RWPE2 (cell line): ENCODE measurements around the gene MAP3K5.
"Not testable (repeated sequence)": the region's sequence is repeated elsewhere in the genome, so short reads cannot be mapped to it uniquely, and the experiment has no call there.

Experiments
- ATAC-seq: fragments of 200-7000 bp; cut with Tn5 transposase; 3 replicates; pipeline ENCODE4 v1.9.1; 2021; ENCODE audit warnings: low read depth
- DNase-seq: peaks from one replicate; pipeline ENCODE4 v3.0.0-alpha.2; 2020; ENCODE audit warnings: low spot score
- H3K27ac ChIP-seq: fragments of 450-650 bp; 2 replicates; pipeline ENCODE4 v1.5.1; 2017; ENCODE audit warnings: mild to moderate bottlenecking; ENCODE audit not compliant: poor library complexity, severe bottlenecking
- H3K27me3 ChIP-seq: fragments of 250-450 bp; sonication (Bioruptor Pico); 2 replicates; pipeline ENCODE4 v1.5.1; 2021; ENCODE audit warnings: mild to moderate bottlenecking, moderate library complexity; ENCODE audit not compliant: insufficient read depth, poor library complexity, severe bottlenecking
- H3K36me3 ChIP-seq: fragments of 250-450 bp; sonication (Bioruptor Pico); 2 replicates; pipeline ENCODE4 v1.5.1; 2020; ENCODE audit warnings: low read depth, mild to moderate bottlenecking, moderate library complexity
- H3K4me1 ChIP-seq: fragments of 250-450 bp; sonication (Bioruptor Pico); 2 replicates; pipeline ENCODE4 v1.5.1; 2021; ENCODE audit warnings: mild to moderate bottlenecking, moderate library complexity; ENCODE audit not compliant: insufficient read depth, poor library complexity, severe bottlenecking
- H3K4me3 ChIP-seq: fragments of 250-450 bp; sonication (Bioruptor Pico); 2 replicates; pipeline ENCODE4 v1.5.1; 2021; ENCODE audit warnings: mild to moderate bottlenecking, moderate library complexity; ENCODE audit not compliant: severe bottlenecking
- H3K9me3 ChIP-seq: fragments of 250-450 bp; sonication (Bioruptor Pico); 2 replicates; pipeline ENCODE4 v1.5.1; 2021; ENCODE audit warnings: mild to moderate bottlenecking, moderate library complexity; ENCODE audit not compliant: severe bottlenecking
- CTCF ChIP-seq: fragments of 450-650 bp; IDR thresholded peaks from one replicate; pipeline ENCODE4 v1.5.1; 2017; ENCODE audit warnings: mild to moderate bottlenecking, moderate library complexity; ENCODE audit not compliant: poor library complexity, severe bottlenecking

The MAP3K5 gene

DNA sequence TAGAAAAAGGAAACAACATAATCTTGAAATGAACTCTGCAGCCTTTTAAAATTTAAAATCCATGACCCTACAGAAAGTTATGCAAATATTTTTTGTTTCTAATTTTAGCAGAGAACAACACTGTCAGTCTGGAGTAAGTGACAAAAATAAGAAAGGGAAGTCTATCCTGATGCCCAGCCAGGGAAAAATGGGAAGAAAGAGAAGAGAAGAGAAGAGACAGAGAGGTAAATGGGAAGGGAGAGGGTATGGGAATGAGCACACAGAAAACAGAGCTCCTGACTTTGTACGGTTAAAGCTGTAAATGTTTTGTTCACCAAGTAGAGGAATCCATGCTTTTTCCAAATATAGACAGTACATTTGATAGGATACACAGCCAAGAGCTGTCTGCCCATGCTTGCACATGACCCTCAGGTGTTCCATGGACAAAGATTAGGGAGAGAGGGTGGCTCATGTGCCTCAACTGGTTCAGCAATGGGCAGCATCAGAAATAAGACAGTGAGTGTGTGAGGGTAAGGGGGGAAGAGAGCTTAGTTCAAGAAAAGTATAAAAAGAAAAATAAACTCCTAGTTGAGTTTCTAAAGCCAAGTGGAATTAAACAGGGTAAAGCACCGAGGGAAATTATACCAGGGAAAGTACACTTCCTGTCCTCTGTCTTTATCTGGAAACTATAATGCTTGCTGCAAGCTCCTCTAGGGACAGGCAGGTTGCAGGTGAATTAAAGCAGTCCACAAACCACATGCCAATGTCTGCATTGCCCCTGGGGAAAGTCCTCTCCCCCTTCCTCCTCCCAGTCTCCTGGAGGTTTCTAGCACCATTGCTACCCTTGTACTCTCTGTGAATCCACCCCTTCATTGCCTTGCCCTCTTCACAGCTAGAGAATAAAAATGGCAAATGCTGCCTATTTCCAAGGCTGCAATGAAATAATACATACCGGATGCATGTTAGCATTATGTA lies 30.0 kb downstream of the MAP3K5 start:
- ATAC-seq (no peak), DNase-seq (no peak)
- H3K36me3 ChIP-seq = no peaks in the 10 kb centered on the region
- H3K9me3 ChIP-seq = no peaks in the 10 kb centered on the region
- H3K4me1 ChIP-seq = no peaks in the 10 kb centered on the region
- no peak overlapping the region for H3K27ac ChIP-seq
- no peak for TF ChIP-seq CTCF
- H3K4me3 ChIP-seq = no peak overlapping the region
- H3K27me3 ChIP-seq = no peaks in the 10 kb centered on the region

DNA sequence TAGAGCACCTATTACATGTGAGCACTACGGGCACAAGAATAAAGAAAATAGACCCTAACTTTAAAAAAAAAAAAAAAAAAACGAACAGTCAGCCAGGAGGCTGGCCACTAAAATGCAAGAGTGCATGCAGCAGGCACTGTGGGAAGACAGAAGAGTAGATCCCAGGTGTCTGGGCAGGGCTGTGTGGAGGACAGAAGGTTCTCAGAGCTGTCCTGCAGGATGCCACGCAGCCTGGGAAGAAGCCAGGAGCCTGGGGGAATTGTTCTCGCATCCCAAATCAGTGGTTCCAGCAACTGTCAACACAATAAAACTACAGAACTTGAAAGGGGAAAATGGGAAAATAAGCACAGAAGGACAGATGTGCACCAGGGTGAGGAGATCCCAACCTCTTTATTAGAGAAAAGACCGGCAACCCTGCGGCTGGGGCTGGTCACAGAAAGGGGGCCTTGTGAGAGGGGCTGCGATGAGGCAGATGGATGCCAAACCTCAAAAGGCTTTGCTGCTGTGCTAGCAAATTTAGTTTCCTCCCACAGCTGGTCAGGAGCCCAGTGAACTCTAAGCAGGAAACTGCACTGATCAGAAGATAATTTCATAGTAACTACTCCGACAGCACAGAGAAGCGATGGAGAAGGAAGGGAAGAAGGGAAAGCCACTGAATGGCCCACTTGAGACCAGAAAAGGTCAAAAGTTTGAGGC lies 30.9 kb downstream of the MAP3K5 start:
- Histone ChIP-seq H3K9me3 (no peaks in the 10 kb centered on the region), H3K36me3 (no peaks in the 10 kb centered on the region), H3K27me3 (no peaks in the 10 kb centered on the region), H3K4me3 (no peak overlapping the region), H3K27ac (no peak overlapping the region), H3K4me1 (no peaks in the 10 kb centered on the region)
- DNase-seq (no peak), ATAC-seq (no peak)
- no peak for TF ChIP-seq CTCF

DNA sequence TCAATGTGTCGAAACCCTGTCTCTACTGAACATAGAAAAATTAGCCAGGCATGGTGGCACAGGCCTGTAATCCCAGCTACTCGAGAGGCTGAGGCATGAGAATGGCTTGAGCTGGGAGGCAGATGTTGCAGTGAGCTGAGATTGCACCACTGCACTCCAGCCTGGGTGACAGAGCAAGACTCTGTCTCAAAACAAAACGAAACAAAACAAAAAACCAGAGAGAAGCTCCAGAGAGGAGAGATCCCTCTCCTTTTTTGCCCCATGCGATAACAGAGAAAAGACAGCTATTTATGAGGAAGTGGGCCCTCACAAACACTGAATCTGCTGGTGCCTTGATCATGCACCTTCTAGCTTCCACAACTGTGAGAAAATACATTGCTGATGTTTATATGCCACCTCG lies 31.5 kb downstream of the MAP3K5 start:
- ATAC-seq, H3K27ac ChIP-seq, H3K36me3 ChIP-seq, H3K4me3 ChIP-seq, H3K27me3 ChIP-seq, H3K4me1 ChIP-seq, DNase-seq, H3K9me3 ChIP-seq: not testable (repeated sequence)

GRCh38 chr6:136757150-136757549 lies 35.1 kb downstream of the MAP3K5 start:
- Histone ChIP-seq H3K27ac (no peak overlapping the region), H3K9me3 (no peaks in the 10 kb centered on the region), H3K36me3 (no peaks in the 10 kb centered on the region), H3K27me3 (no peaks in the 10 kb centered on the region), H3K4me1 (no peaks in the 10 kb centered on the region), H3K4me3 (no peak overlapping the region)
- TF ChIP-seq CTCF = no peak
- ATAC-seq = no peak
- no peak for DNase-seq

DNA sequence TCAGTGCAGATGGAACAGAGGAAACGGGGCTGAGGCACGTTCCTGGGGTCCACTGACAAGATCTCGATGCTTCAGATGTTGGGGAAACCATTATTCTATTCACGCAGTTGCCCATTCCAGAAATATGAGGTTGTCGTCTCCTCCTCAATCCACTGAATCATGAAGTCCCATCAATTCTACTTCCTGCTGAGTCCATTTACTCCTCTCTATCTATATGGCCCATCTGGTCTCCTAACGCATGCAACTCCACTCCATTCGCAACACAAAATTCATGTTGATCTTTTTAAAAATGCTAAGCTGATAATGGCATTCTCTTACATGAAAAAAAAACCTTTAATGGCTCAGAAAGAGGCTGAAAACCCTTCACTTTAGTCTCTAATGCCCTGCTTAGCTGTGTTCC lies 37.5 kb downstream of the MAP3K5 start:
- Histone ChIP-seq H3K4me3 (no peak overlapping the region), H3K36me3 (no peaks in the 10 kb centered on the region), H3K27me3 (no peaks in the 10 kb centered on the region), H3K27ac (no peak overlapping the region), H3K4me1 (no peaks in the 10 kb centered on the region), H3K9me3 (no peaks in the 10 kb centered on the region)
- no peak for TF ChIP-seq CTCF
- DNase-seq = no peak
- ATAC-seq = no peak
